Measurements from ENCODE around the gene SCN4B. TPM values are rescaled to one million over a fixed set of nuclear protein-coding genes. Genes with fewer than 3 reads are reported as not detected.

The SCN4B gene
- total RNA-seq, 4 donors from 2014 or later, result 1.8 to 7.3 (median 2.5) TPM

- intact Hi-C loops (cut with DNase I; ENCODE audit: low total_unique reads), result no loop called here
- DNase-seq, result no peak
- no peak overlapping the region for H3K4me3 ChIP-seq
- peaks cover 0 to 9% of the 10 kb centered on the region in 2 donors for H3K4me1 ChIP-seq
- no peaks in the 10 kb centered on the region for H3K36me3 ChIP-seq
- H3K27me3 ChIP-seq, result no peaks in the 10 kb centered on the region
- H3K27ac ChIP-seq, result no peak overlapping the region
- TF ChIP-seq CTCF (IDR thresholded peaks at IDR 0.05), result no peak
- no peak for TF ChIP-seq POLR2A (IDR thresholded peaks at IDR 0.05)
- no peaks in the 10 kb centered on the region for H3K9me3 ChIP-seq
Measured at GRCh38 chr11:118155776-118156530, 3.3 kb upstream of the SCN4B start.

DNA sequence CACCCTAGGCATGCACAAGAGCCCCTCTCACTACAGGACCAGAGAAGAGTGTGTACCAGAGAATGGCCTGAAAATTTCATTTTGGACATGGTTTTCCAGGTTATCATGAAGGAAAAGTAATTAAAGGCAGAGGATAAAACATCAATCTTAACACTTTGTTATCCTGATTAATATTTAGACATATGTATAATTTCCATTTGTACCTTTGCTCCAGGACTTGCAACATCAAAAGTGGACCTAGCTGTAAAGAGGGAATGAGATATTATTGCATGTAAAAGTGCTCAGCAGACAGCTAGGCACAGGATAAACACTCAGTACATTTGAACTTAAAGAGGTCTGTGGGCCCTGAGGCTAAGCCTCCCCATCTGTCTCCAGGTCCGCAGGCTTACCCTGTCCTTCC, 2.0 kb upstream of the SCN4B start:
- H3K36me3 ChIP-seq, result no peaks in the 10 kb centered on the region
- no peak overlapping the region for H3K4me3 ChIP-seq
- DNase-seq, result no peak
- H3K4me1 ChIP-seq, result peaks cover 0 to 9% of the 10 kb centered on the region in 2 donors
- TF ChIP-seq CTCF (IDR thresholded peaks at IDR 0.05), result no peak
- H3K9me3 ChIP-seq, result no peaks in the 10 kb centered on the region
- intact Hi-C loops (cut with DNase I; ENCODE audit: low total_unique reads), result no loop called here
- H3K27me3 ChIP-seq, result no peaks in the 10 kb centered on the region
- no peak overlapping the region for H3K27ac ChIP-seq

GRCh38 chr11:118153976-118154375, 1.4 kb upstream of the SCN4B start:
- intact Hi-C loops (cut with DNase I; ENCODE audit: low total_unique reads), result no loop called here
- Histone ChIP-seq H3K27ac (no peak overlapping the region), H3K4me1 (peaks cover 0 to 9% of the 10 kb centered on the region in 2 donors), H3K36me3 (no peaks in the 10 kb centered on the region), H3K9me3 (no peaks in the 10 kb centered on the region), H3K27me3 (no peaks in the 10 kb centered on the region), H3K4me3 (no peak overlapping the region)
- no peak for TF ChIP-seq CTCF (IDR thresholded peaks at IDR 0.05)
- no peak for TF ChIP-seq POLR2A (IDR thresholded peaks at IDR 0.05)
- DNase-seq, result no peak

DNA sequence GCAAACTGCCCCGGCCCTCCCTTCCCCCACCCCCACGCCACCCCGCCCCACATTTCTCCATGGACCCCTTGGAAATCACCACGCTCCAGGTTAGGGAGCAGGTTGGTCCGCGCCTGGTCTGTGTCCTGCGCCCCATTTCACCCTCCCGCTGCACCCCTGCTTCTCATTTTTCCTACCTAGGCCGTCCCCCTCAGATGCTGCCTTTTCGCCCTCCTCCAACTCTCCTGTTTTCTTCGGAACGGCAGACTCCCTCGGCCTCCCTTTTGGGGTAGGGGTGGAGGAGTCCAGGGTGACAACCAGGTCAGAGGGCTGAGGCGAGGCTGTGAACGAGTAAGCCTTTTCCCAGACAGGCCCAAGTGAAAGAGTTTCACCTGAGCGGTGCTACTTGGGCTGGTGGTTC, 893 bp upstream of the SCN4B start:
- Histone ChIP-seq H3K27me3 (no peaks in the 10 kb centered on the region), H3K27ac (no peak overlapping the region), H3K36me3 (no peaks in the 10 kb centered on the region), H3K4me3 (no peak overlapping the region), H3K4me1 (peaks cover 0 to 9% of the 10 kb centered on the region in 2 donors), H3K9me3 (no peaks in the 10 kb centered on the region)
- intact Hi-C loops (cut with DNase I; ENCODE audit: low total_unique reads), result no loop called here
- TF ChIP-seq POLR2A (IDR thresholded peaks at IDR 0.05) (no peak), CTCF (IDR thresholded peaks at IDR 0.05) (no peak)
- DNase-seq, result no peak

DNA sequence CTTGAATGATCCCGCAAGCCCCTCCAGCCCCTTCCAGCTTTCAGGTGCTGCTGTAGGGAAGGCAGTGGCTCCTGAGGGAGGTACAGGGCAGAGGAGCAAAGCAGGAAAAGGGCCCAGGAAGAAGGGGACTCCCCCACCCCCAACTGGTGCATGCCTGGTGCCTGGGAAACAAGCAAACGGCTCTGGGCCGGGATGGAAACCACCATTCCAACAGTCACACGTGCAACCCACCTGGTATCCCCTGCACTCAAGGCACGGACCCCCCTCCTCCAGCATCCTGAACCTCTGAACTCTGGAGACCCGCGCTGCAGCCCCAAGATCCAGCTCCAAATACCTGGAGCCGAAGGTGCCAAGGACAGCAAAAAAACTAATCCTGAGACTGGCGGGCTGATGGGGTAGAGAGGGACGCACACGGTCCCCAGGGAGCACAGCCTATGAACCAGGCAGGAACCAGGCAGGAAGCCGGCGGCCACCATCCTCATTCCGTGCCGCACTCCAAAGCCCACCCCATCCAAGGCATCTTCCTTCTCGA, 537 bp downstream of the SCN4B start:
- TF ChIP-seq CTCF (IDR thresholded peaks at IDR 0.05) (no peak), POLR2A (IDR thresholded peaks at IDR 0.05) (no peak)
- H3K27ac ChIP-seq, result no peak overlapping the region
- no peak for DNase-seq
- peak overlapping the region; percentile 38 to 40 for H3K4me3 ChIP-seq
- H3K27me3 ChIP-seq, result no peaks in the 10 kb centered on the region
- intact Hi-C loops (cut with DNase I; ENCODE audit: low total_unique reads), result no loop called here
- H3K9me3 ChIP-seq, result no peaks in the 10 kb centered on the region
- H3K4me1 ChIP-seq, result peaks cover 0 to 9% of the 10 kb centered on the region in 2 donors
- H3K36me3 ChIP-seq, result no peaks in the 10 kb centered on the region
